HuH-7.5 (cell line): ENCODE data around the gene CSNK1E.

Source experiments
- DNase-seq: peaks from one replicate; pipeline ENCODE4 v3.0.0; 2011; ENCODE audit warnings: low spot score

The CSNK1E gene

GRCh38 chr22:38327805-38328204 is 10.6 kb upstream of the CSNK1E start:
- DNase-seq, result no peak

DNA sequence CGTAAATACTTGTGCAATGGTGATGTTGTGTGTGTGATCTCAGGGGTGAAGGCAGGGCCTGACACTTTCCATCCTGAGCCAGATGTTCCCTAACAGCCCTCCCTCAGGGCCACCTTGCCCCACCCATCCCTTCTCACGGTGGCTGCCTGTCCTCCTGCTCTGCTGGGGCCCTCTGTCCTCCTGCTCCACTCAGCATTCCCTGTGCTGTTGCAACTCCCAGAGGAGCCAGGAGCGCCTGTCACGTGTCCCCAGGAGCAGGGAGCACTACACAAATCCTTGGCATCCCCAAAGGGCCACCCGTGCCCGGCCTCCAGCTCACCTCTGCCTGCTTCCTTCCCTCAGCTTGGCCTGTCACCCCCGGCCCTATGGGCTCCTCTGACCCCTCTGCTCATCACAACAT is 10.2 kb upstream of the CSNK1E start:
- DNase-seq, result no peak

- DNase-seq, result no peak
Observed at GRCh38 chr22:38325587-38325986, 8.4 kb upstream of the CSNK1E start.

GRCh38 chr22:38320605-38321402 is 3.6 kb upstream of the CSNK1E start:
- no peak for DNase-seq

- DNase-seq, result no peak
Observed at GRCh38 chr22:38318792-38319773, 1.9 kb upstream of the CSNK1E start.

DNA sequence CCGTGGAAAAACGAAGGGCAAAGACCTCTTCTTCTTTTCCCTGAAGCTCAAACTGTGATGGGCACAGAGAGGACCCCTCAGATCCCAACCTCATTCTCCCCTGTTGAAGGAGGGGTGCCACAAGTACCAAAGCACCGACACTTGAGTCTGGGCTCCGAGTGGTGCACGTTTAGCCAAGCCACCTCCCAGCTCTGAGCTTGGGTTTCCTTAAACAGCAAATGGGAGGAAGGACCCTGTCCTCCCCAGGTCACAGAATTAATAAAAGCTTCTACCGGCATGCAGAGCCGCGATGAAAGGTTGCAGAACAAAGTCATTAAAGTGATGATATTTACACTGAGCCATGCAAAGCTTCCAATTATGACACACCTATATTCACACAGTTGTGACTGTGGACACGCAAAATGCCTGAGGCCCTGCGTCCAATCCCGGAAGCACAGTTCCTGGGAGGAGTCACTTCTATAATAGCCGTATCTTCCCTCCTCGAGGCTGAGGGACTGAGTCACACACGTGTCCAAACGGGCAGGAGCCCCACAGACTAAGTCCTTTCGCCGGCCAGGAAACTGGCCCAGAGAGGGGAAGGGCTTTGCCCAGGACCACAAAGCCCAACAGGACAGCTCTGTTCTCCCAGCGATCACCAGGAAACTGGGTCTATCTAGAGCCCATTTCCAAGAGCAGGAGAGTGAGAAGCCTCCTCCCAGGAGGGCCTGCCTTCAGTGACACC is 922 bp upstream of the CSNK1E start:
- peak; percentile 88 for DNase-seq

GRCh38 chr22:38316364-38317121 is 690 bp downstream of the CSNK1E start:
- peak; percentile 56 for DNase-seq

GRCh38 chr22:38315823-38316363 is 1.3 kb downstream of the CSNK1E start:
- no peak for DNase-seq

DNA sequence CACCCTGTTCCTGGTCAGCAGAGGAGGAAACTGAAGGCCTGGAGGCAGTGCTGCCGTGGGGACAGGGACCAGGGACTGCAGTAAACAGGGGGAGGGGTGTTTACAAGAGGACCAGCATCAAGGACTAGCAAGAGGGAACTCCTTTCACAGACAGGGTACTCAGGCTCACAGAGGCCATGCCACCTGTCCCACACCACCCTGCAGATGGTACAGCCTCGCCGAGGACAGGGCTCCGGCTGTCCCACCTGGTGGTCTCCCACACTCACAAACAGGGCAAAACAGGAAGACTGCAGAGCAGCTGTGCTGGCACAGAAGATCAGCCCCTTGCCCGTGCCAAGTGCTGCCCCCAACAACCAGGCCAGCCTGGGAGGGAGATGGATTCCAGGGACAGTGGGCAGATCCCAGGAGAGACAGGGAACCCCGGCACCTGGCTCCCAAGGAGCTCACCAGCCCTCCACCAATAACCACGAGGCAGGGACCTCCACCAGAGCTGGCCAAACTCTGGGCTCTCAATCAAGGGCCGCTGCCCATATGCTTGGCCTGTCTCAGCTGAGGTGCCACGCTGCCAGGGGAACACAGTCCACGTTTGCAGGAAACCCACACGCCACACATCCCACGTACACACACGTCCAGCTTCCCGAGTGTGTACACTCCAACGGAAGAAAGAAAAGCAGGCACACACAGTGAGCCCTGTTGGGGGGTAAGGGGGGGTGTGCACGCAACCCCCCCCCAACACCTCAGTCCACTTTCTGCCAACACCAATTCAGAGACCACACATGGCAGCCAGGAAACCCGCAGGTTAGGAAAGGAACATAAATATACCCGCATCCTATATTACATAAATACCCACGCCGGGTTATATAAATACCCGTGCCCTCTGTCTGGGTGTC is 2.1 kb downstream of the CSNK1E start:
- no peak for DNase-seq

- DNase-seq, result no peak
Observed at GRCh38 chr22:38314051-38314932, 2.9 kb downstream of the CSNK1E start.

- no peak for DNase-seq
Observed at GRCh38 chr22:38313384-38313955, 3.8 kb downstream of the CSNK1E start.

DNA sequence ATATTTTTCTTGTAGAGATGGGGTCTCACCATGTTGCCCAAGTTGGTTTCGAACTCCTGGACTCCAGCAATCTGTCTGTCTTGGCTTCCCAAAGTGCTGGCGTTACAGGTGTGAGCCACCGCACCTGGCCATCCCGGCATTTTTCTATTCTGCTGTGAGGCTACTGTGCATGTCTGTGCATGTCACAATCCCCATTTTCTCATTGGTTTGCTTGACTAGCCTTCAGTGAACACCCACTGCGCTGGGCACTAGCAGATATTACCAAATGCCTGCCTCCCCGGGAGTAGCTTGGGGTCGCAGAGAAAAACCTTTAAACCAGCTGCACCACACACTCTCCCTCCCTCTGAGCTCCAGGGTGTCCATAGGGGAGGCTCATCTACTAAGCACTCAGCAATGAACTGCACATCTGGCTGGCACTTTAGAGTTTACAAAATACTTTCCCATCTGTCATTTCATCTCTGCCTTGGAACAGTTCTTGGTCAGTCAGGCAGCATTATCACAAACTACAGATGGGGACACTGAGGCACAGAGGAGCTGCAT is 4.9 kb downstream of the CSNK1E start:
- no peak for DNase-seq

DNA sequence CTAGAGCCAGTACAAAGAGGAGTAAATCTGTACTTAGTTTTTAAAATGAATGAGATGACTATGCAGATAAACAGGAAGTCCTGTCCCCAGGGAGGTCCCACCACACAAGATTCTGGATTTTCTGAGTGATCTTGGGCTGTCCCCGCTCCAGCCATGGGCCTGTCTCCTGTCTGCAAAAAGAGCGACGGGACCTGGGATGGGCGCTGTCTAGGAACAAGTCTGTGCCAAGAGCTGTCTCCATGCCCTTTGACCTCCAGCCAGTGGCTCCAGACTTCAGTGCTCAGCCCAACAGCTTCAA is 6.0 kb downstream of the CSNK1E start:
- DNase-seq, result no peak

DNA sequence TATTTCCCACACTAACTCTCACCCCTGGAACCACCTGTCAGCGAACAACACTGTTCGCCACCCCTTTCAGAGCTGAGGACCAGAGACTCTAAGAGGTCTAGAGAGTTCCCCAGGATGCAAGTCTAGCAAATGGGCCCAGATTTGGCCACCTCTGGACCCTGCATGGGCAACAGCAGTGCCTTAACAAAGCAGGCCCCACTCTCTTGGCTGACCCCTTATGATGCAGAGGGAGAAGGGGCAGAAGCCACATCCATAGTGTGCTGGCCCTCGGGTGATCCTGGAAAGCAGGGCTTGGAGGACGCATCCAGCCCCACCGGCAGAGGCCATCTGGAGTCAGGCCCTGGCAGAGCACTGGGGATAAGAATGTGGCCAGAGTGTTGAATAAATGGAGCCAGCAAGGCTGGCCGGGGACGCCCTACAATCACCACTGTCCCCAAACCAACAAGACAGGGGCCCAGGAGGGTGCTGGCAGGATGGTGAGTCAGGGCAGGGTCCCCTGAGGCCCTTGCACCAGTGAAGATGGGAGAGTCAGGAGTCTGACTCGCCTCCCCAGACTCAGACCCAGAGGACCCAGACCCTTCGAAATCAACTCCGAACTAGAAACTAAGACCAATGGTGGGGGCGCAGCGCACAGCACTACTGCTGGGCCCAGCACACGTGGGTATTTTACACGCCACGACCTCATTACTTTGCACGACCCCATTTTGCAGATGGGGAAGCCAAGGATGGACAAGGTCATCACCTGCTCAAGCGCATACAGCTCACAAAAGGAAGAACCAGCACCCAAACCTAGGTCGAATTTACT is 6.5 kb downstream of the CSNK1E start:
- DNase-seq, result no peak

DNA sequence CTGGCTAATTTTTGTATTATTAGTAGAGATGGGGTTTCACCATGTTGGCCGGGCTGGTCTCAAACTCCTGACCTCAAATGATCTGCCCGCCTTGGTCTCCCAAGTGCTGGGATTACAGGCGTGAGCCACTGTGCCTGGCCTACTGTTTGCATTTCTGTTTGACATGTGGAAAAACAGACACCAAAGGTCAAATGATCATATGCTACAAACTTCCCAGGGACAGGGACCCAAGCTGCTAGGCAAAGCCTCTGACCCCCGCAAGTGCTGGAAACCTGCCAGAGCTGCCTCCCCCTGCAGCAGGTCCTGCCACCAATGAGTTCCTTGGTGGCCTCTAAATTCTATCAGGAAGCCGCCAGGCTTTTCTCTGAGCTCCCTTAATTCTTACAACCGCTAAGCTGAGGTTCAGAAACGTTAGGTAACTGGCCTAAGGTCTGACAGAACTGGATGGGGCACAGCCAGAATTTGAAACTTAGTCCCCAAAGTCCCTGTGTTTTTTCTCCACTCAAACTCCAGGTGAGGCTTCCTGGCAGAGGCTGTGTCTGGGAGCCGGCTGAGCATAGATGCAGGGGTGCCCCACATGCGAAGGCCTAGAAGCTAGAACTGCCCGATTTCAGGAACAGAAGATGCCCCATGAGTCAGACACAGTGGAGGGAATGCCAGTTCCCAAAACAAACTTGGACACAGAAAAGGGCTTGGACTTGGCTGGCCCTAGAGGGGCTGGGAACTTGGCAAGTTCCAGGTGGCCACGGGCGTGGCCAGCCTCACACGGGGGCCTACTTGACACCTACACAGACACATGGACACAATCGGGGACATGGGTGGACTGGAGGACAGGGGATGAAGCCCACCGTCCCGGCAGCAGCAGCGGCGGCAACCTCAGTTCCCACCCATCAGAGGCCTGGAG is 7.4 kb downstream of the CSNK1E start:
- DNase-seq, result peak; percentile 72

GRCh38 chr22:38308791-38309498 is 8.3 kb downstream of the CSNK1E start:
- no peak for DNase-seq
